ENCODE data around the gene LMO3. TPM values are rescaled to one million over a fixed set of nuclear protein-coding genes. Genes with fewer than 3 reads are reported as not detected.

LMO3 gene
- total and polyA plus RNA-seq, 2 of the 13 experiments (the other 11 are each of a cell fraction or from before 2014, with no cell fraction given) = not detected

DNA sequence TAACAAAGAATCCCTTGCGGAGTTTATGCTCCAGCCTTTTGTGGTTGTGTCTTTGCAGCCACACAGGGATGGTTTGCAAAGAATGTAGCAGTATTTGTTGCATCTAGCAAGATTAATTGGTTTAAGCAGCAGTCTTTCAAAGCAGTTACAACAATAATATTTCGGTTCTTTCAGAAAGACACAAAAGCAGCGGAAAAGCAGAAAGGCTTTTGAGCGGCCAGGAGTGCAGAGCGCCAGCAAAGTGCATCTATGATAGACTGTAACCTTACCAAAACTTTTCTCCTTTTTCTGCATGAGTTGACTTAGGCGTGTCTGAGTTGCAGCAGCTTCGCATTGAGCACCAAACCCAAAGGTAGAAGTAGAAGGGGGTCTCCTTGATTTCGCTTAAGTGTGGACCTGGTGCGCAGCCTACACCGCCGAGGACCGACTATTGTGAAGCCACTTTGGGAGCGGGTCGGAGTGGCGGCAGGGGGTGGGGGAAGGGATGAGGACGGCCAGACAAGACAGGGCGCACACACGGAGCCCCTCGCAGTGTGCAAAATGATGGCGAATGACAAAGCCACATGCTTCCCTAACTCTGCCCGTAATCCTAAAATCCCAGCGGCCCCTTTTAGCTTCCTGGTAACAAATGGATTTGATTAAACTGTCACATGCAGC, 1.2 kb downstream of the LMO3 start:
- ChIA-PET CTCF (ENCODE audit: low intra/inter-chr PET ratio, low total read pairs) (no interaction called here), POLR2A (no interaction called here)
- DNase-seq (ENCODE audit: low spot score) (no peak), FAIRE-seq (no peak), ATAC-seq (no peak)
- H4K20me1 ChIP-seq (ENCODE audit: insufficient read depth, low read length) = no peaks in the 10 kb centered on the region
- H3K4me2 ChIP-seq (ENCODE audit: low read depth, low read length) = no peak overlapping the region
- no TSS peak for BruUV-seq (replicated peaks)
- no peak overlapping the region for H3K27ac ChIP-seq (ENCODE audit: extremely low read length, insufficient read depth, low read length)
- H3K9ac ChIP-seq (ENCODE audit: insufficient read depth, low read depth, low read length) = no peak overlapping the region
- H2AFZ ChIP-seq (ENCODE audit: low read length) = no peak overlapping the region
- intact Hi-C loops (cut with micrococcal nuclease; ENCODE audit: unreplicated experiment) = no loop called here
- H3K27me3 ChIP-seq (ENCODE audit: control insufficient read depth in 1 of 2, insufficient read depth in 2 of 2, low read length in 2 of 2) = peaks cover 0 to 15% of the 10 kb centered on the region in 2 experiments; a peak in 1 of 5 replicates
- 93% methylated on average over 22 of the region's 22 CpGs for WGBS (ENCODE audit: low lambda C conversion rate)
- peaks cover 24% of the 10 kb centered on the region for H3K4me1 ChIP-seq (ENCODE audit: insufficient read depth, low read length)
- H3K4me3 ChIP-seq (replicated peaks in 1 of 3; ENCODE audit: insufficient read depth in 1 of 3, low read depth in 2 of 3, low read length in 3 of 3) = no peak overlapping the region
- H3K36me3 ChIP-seq (replicated peaks in 1 of 2; ENCODE audit: control insufficient read depth in 1 of 2, insufficient read depth in 2 of 2, low read length in 2 of 2) = no peaks in the 10 kb centered on the region
- TF ChIP-seq ZFP36 (IDR thresholded peaks at IDR 0.05; ENCODE audit: borderline replicate concordance, low read depth, low read length, partially characterized antibody) (no peak), ZNF777 (CRISPR knock-in tag; IDR thresholded peaks at IDR 0.05) (no peak), RORA (CRISPR knock-in tag; IDR thresholded peaks at IDR 0.05) (no peak), ZNF780A (CRISPR knock-in tag; IDR thresholded peaks at IDR 0.05) (no peak), PAF1 (CRISPR knock-in tag; IDR thresholded peaks at IDR 0.05) (no peak), TBP (CRISPR knock-in tag; IDR thresholded peaks at IDR 0.05) (no peak)
- TF ChIP-seq, protein P1, sequence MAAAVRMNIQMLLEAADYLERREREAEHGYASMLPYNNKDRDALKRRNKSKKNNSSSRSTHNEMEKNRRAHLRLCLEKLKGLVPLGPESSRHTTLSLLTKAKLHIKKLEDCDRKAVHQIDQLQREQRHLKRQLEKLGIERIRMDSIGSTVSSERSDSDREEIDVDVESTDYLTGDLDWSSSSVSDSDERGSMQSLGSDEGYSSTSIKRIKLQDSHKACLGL (CRISPR knock-in tag; IDR thresholded peaks at IDR 0.05) = no peak
- TF ChIP-seq, protein P2, sequence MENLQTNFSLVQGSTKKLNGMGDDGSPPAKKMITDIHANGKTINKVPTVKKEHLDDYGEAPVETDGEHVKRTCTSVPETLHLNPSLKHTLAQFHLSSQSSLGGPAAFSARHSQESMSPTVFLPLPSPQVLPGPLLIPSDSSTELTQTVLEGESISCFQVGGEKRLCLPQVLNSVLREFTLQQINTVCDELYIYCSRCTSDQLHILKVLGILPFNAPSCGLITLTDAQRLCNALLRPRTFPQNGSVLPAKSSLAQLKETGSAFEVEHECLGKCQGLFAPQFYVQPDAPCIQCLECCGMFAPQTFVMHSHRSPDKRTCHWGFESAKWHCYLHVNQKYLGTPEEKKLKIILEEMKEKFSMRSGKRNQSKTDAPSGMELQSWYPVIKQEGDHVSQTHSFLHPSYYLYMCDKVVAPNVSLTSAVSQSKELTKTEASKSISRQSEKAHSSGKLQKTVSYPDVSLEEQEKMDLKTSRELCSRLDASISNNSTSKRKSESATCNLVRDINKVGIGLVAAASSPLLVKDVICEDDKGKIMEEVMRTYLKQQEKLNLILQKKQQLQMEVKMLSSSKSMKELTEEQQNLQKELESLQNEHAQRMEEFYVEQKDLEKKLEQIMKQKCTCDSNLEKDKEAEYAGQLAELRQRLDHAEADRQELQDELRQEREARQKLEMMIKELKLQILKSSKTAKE (CRISPR knock-in tag; IDR thresholded peaks at IDR 0.05; ENCODE audit: borderline replicate concordance) = no peak
- H3K79me2 ChIP-seq (ENCODE audit: insufficient read depth, low read length) = no peaks in the 10 kb centered on the region
- H3K9me3 ChIP-seq (ENCODE audit: low read length) = no peaks in the 10 kb centered on the region
- in situ Hi-C loops (cut with HindIII; ENCODE audit: extremely low pct_ligation_motif_present, low pct_unique_long_range_greater_than_20kb) = no loop called here

All from HepG2 (cell line).